ENCODE results near the gene RPLP2.

The RPLP2 gene

GRCh38 chr11:809287-810039 is at the start of gene RPLP2:
Gene RPLP2 (plus strand): TSS chr11:809967. CDS start chr11:810235, 268 bp downstream.
- peak; percentile 98 for DNase-seq

DNA sequence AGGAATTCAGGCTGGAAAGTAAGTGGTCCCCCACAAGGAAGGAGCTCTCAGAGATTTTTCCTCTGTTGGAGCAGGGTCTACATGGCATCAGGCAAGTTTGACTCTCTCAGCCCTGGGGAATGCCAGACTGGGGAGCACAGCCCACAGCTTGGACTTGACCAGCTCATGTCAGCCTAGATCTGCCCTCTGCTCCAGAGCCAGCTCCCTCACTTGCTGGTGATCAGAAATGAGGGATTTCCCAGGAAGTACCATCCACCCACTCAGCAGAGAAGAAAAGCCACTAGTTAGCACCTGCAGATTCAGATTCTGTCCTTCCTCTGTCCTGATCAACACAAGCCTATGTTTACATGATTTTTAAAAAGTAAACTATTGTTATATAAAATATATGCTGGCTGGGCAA is 49.5 kb upstream of the RPLP2 start:
- no peak for DNase-seq

GRCh38 chr11:761526-762108 is 48.1 kb upstream of the RPLP2 start:
- no peak for DNase-seq

GRCh38 chr11:762421-763072 is 47.2 kb upstream of the RPLP2 start:
- no peak for DNase-seq

DNA sequence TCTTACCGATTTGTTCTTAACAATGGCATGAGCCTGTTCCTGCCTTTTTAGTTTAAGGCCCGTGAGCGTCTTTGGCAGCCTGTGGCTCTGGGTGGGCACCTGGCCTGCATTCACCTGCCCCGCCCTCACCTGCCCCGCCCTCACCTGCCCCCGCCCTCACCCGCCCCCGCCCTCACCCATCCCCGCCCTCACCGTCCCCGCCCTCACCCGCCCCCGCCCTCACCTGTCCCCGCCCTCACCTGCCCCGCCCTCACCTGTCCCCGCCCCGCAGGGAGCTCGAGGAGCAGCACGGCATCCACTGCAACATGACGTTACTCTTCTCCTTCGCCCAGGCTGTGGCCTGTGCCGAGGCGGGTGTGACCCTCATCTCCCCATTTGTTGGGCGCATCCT is 46.7 kb upstream of the RPLP2 start:
- no peak for DNase-seq

DNA sequence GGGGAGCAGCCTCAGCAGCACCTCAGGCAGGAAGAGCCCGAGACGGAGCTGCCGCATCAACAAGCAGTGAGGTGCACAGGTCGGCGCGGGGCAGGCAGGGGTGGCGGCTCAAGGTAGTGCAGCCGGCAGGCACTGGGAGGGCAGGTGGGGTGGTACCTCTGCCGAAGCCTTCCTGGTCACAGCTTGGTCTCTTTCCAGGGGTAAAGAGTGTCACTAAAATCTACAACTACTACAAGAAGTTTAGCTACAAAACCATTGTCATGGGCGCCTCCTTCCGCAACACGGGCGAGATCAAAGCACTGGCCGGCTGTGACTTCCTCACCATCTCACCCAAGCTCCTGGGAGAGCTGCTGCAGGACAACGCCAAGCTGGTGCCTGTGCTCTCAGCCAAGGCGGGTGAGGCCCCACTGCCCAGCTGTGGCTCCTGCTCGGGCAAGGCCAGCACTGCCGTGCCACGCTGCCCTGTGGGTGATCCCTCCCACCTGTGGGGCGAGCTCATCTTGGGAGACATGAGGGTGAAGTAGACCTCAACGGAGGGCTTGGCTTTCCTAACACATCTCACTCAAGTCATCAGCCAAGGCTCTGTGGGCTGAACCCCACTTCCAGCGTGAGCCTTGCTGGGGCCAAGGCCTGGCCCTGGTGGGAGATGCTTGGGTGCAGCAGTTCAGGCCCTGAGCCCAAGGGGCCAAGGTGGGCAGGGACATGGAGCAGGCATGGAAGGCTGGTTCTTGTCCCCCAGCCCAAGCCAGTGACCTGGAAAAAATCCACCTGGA is 46.0 kb upstream of the RPLP2 start:
- DNase-seq, result no peak

- DNase-seq, result no peak
Measured at GRCh38 chr11:764322-765024, 45.3 kb upstream of the RPLP2 start.

DNA sequence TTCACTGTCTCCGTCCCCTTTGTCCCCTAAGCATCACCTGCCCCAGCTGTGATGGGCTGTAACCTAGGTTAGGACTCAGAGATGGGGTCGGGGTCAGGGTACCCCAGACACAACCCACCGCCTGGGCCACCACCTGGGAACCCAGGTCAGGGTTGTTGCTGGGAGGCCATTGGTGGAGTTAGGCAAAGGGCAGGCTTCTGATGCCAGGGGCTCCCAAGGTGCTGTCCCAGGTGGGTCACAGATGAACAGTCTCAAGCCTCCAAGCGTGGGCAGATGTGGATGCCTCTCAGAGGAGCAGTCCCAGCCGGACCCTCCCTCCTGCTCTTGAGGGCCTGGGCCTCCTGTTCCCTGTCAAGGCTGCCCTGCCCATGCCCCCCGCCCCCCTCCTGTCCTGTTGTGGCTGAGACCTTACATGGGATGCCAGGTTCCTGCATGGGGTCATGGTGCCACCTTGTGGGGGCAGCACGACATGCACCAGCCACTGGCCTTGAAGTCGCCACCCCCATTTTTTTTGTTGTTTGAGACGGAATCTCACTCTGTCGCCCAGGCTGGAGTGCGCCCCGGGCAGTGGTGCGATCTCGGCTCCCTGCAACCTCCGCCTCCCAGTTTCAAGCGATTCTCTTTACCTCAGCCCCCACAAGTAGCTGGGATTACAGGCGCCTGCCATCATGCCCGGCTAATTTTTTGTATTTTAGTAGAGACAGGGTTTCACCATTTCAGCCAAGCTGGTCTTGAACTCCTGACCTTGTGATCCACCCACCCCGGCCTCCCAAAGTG is 44.6 kb upstream of the RPLP2 start:
- no peak for DNase-seq

GRCh38 chr11:765802-766091 is 44.0 kb upstream of the RPLP2 start:
- DNase-seq, result no peak

- DNase-seq, result no peak
Measured at GRCh38 chr11:766106-766935, 43.4 kb upstream of the RPLP2 start.

DNA sequence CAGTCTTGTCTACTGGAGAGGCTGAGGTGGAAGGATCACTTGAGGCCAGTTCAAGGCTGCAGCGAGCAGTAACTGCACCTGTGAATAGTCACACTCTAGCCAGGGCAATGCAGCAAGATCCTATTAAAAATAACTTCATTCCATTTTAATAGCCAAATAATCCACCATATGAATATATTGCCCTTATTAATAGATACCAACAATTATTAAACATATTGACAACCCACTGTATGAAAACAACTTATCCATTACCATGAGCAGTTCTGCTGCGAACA is 42.9 kb upstream of the RPLP2 start:
- no peak for DNase-seq

GRCh38 chr11:767238-767637 is 42.5 kb upstream of the RPLP2 start:
- DNase-seq, result no peak

DNA sequence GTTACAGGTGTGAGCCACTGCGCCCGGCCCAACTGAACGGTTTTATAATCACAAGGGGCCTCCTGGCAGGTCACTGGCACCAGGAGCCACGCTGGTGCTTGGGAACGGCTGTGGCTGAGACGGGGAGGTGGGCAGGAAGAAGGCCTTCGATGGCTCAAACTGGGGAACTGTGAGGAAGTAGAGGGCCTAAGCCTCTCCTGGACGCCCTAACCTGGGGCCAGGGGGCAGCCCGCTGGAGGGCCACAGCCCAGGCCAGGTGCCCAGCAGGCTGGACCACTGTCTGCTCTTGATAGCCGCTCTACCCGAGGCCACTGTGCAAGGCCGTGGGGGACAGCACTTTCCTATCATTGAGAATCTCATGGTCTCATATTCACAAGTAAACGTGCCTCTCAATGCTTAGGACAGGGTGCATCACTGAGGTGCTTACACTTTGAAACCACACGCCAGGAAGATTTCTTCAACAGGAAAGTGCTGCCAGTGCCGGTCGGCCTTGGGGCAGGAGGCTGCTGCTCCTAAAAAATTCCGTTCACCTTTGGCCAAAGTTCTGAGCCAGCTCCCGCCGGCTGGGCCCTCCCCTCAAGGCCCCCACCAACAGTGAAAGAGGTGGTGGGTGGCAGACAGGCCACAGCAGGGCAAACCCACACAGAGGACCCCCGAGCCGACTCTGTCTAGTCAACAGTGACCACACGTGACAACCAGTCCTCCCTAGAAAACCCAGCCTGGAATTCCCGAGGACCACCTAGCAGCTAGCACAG is 39.7 kb upstream of the RPLP2 start:
- no peak for DNase-seq

DNA sequence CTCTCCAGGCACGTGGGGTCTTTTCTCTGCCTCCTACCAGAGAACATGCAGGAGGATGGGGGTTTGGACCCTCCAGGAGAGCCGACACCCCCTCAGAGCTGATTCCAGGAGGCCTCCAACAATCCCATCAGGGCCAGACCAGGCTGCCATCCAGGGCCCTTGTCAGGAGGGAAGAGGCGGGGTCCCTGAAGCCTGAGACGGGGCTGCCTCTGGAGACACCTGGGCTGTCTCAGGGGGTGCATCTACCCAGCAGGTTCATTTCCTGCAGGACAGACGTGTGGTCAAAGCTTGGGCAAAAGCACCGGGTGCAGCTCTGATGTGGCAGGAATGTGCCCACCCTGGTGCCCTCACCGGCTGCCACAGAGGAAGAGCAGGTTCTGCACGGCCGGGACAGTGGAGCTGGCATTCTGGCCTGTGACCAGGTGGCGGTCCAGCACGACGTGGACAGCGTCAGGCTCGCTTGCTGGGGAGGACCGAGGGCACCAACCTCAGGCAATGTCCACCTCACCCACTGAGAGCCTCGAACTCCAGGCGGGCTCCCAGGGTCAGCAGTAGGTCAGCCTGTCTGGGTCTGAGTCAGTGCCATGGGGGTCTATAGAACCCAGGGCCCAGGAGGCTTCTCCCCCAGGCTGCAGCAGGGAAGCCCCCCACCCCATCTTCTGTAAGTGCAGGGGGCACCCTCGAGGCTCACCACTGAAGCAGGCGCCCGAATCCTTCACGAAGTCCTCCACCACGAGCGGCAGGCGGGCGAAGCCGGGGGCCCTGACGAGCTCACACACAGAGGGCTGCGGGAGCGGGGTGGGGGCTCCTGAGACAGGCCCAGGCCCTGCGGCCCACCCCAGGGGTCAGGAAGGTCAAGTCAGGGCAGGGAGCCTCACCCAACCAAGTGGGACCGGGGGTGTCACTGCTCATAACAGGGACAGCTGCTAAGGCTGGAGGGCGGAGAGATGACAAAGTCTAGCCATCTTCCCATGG is 38.8 kb upstream of the RPLP2 start:
- no peak for DNase-seq

DNA sequence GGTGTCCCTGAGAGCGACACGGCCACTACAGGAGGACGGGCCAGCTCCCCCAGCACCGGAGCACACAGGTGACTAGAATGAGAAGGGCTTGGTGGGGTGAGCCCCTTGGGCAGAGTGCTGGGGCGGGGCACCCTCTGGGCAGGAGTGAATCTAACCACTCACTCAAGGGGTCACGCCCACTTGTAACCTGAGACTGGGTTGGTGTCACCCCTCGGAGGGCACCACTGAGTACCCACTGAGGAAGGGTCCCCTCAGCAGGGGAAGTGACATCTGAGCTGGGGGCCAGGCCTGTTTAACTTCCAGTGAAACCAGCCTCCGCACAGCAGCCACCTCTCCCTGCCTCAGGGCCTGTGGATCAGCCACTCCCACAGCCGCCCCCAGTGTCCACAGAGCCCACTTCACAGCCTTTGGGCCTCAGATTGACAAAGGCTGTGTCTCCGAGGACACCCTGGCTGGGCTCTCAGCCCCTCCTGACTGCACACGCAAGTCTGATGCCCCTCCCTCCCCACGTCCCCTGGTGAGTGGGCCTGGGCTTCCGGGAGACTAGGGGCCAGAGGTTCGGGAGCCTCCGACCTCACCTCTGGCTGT is 38.1 kb upstream of the RPLP2 start:
- DNase-seq, result no peak

GRCh38 chr11:772429-773390 is 37.1 kb upstream of the RPLP2 start:
- peak; percentile 32 for DNase-seq

DNA sequence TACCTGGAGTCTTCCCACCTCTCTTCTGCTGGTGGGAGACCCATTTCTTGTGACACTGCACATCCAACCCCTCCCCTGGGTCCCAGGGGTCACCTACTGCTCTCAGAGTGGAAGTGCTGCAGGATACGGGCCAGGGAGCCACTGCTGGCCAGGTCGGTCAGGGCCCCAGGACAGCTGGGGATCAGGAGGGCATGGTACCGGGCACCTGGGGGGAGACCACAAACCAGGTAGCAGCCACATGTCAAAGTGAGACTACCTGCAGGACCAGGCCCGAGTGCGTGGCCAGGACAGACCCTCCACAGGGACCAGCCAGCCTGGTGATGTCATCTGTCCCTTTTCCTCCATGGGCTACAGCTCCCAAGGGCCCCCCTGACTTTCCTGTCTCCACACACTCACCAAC is 36.3 kb upstream of the RPLP2 start:
- peak; percentile 29 for DNase-seq

DNA sequence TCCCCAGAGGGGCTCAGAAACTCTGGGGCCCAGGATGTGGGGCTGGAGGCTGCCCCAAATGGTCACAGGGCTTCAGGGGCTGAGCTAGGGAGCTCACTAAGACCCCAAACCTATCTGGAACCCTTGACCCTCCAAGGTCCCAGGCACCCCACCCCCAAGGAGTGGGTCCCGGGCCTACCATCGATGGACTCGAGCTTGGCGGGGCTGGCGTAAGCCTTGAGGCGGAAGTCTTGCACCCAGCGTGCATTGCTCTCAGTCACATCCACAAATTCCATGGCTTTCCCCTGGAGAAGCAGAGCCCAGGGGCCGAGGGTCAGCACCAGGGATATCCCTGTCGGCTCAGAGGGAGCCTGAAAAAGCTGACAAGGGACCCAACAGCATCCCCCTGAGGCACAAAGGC is 35.9 kb upstream of the RPLP2 start:
- no peak for DNase-seq
